GM23338 (cell line): ENCODE data around the gene MEGF6. TPM values are rescaled to one million over a fixed set of nuclear protein-coding genes. Genes with fewer than 3 reads are reported as not detected.
A peak's percentile ranks its signal among the peaks of the same experiment; 100 is the strongest.

Experiments
- CREB1 ChIP-seq: fragments of 250-450 bp; sonication (Bioruptor Pico); IDR thresholded peaks from 2 replicates; pipeline ENCODE4 v1.5.0; 2020; ENCODE audit warnings: low read depth, mild to moderate bottlenecking, moderate library complexity
- EZH2 ChIP-seq: fragments of 200-600 bp; sonication (generic); IDR thresholded peaks from one replicate; pipeline ENCODE4 v1.8.0; 2017; ENCODE audit warnings: antibody characterized with exemption, mild to moderate bottlenecking, low read depth; ENCODE audit not compliant: unreplicated experiment
- EZH2phosphoT487 ChIP-seq: fragments of 200-600 bp; sonication (generic); IDR thresholded peaks from one replicate; pipeline ENCODE4 v1.8.1; 2018; ENCODE audit warnings: antibody characterized with exemption; ENCODE audit not compliant: unreplicated experiment
- JUNB ChIP-seq: IDR thresholded peaks from one replicate; pipeline ENCODE4 v1.6.1; 2016; ENCODE audit warnings: antibody characterized with exemption; ENCODE audit not compliant: unreplicated experiment
- NANOG ChIP-seq: IDR thresholded peaks from 2 replicates; pipeline ENCODE4 v1.6.1; 2016; ENCODE audit warnings: antibody characterized with exemption, borderline replicate concordance
- STAT1 ChIP-seq: IDR thresholded peaks from one replicate; pipeline ENCODE4 v1.6.1; 2016; ENCODE audit warnings: antibody characterized with exemption; ENCODE audit not compliant: unreplicated experiment
- ZNF331 ChIP-seq: fragments of 250-450 bp; sonication (Bioruptor Pico); IDR thresholded peaks from 2 replicates; pipeline ENCODE4 v1.5.0; 2020; ENCODE audit warnings: low read depth, mild to moderate bottlenecking, moderate library complexity
- polyA plus RNA-seq: library from polyadenylated mRNA; unstranded; fragments of >200 nt; fragmentation: Nextera tagmentation; extraction: Ambion mirVana; gene quantifications from 2 replicates; pipeline ENCODE4 v1.2.1, GENCODE V29; 2016
- total RNA-seq: library from RNA; depleted of rRNA; stranded (reverse); fragments of >200 nt; shearing (Covaris generic); gene quantifications from 2 replicates; pipeline ENCODE4 v1.2.3, GENCODE V29; 2014
- TF ChIP-seq, protein P1 (sequence below): fragments of 250-450 bp; sonication (Bioruptor Pico); IDR thresholded peaks from 2 replicates; pipeline ENCODE4 v1.5.0; 2020; ENCODE audit warnings: mild to moderate bottlenecking, moderate library complexity
- TF ChIP-seq, protein P2 (sequence below), 2 experiments: fragments of 200-600 bp in 1 of 2; sonication (generic) in 1 of 2; conservative IDR thresholded peaks; 2 replicates each; pipeline versions ENCODE4 v1.5.1 to v1.6.1; 2016 to 2017; ENCODE audit warnings: antibody characterized with exemption in 2 of 2, low read depth in 2 of 2, mild to moderate bottlenecking in 2 of 2, moderate library complexity in 1 of 2
- TF ChIP-seq, protein P3 (sequence below): IDR thresholded peaks from 2 replicates; pipeline ENCODE4 v1.6.1; 2016; ENCODE audit warnings: antibody characterized with exemption

Gene MEGF6
- total and polyA plus RNA-seq, 2 experiments from 2014 or later, result 4.0 to 21.4 TPM

DNA sequence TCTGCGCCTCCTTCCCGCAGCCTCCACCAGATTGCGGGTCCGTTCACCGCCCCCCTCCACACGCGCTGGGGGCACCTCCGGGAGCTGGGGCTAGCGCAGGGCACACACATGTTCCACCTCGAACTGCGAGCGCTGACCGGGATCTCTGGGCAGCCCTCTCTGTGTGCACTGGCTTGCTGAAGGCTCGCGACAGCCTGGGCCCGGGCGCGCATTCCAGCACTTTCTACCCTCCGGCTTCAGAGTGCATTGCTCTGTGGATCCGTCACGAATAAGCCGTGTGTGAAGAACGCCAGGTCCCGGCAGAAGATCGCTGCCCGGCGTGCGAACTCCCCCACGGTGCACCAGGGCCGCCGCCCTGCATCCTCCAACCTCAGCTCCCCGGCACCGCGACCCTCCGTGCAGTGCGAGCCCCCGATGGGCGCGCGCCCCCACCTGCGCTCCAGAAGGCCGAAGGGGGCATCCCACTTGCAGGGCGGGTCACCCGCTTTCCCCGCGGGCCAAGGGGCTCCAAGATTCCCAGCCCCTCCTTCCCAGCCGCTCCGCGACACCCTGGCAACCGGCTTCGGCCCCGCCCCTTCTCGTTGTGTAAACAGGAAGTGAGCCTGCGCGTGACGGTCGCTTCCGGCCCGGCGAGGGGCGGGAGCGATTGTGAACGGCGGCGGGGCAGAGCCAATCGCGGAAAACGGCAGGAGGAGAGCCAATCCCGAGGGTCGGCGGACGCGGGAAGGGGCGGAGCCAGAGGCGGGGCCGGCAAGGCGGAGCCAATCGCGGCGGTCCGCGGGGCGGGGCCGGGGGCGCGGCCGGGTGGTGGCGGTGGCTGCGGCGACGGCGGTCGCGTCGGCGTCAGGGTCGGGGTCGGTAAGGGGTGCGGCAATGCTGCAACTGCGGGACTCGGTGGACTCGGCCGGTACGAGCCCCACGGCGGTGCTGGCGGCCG is 13.2 kb upstream of the MEGF6 start, which contains the start of gene TPRG1L (continued):
- TF ChIP-seq, protein P1, sequence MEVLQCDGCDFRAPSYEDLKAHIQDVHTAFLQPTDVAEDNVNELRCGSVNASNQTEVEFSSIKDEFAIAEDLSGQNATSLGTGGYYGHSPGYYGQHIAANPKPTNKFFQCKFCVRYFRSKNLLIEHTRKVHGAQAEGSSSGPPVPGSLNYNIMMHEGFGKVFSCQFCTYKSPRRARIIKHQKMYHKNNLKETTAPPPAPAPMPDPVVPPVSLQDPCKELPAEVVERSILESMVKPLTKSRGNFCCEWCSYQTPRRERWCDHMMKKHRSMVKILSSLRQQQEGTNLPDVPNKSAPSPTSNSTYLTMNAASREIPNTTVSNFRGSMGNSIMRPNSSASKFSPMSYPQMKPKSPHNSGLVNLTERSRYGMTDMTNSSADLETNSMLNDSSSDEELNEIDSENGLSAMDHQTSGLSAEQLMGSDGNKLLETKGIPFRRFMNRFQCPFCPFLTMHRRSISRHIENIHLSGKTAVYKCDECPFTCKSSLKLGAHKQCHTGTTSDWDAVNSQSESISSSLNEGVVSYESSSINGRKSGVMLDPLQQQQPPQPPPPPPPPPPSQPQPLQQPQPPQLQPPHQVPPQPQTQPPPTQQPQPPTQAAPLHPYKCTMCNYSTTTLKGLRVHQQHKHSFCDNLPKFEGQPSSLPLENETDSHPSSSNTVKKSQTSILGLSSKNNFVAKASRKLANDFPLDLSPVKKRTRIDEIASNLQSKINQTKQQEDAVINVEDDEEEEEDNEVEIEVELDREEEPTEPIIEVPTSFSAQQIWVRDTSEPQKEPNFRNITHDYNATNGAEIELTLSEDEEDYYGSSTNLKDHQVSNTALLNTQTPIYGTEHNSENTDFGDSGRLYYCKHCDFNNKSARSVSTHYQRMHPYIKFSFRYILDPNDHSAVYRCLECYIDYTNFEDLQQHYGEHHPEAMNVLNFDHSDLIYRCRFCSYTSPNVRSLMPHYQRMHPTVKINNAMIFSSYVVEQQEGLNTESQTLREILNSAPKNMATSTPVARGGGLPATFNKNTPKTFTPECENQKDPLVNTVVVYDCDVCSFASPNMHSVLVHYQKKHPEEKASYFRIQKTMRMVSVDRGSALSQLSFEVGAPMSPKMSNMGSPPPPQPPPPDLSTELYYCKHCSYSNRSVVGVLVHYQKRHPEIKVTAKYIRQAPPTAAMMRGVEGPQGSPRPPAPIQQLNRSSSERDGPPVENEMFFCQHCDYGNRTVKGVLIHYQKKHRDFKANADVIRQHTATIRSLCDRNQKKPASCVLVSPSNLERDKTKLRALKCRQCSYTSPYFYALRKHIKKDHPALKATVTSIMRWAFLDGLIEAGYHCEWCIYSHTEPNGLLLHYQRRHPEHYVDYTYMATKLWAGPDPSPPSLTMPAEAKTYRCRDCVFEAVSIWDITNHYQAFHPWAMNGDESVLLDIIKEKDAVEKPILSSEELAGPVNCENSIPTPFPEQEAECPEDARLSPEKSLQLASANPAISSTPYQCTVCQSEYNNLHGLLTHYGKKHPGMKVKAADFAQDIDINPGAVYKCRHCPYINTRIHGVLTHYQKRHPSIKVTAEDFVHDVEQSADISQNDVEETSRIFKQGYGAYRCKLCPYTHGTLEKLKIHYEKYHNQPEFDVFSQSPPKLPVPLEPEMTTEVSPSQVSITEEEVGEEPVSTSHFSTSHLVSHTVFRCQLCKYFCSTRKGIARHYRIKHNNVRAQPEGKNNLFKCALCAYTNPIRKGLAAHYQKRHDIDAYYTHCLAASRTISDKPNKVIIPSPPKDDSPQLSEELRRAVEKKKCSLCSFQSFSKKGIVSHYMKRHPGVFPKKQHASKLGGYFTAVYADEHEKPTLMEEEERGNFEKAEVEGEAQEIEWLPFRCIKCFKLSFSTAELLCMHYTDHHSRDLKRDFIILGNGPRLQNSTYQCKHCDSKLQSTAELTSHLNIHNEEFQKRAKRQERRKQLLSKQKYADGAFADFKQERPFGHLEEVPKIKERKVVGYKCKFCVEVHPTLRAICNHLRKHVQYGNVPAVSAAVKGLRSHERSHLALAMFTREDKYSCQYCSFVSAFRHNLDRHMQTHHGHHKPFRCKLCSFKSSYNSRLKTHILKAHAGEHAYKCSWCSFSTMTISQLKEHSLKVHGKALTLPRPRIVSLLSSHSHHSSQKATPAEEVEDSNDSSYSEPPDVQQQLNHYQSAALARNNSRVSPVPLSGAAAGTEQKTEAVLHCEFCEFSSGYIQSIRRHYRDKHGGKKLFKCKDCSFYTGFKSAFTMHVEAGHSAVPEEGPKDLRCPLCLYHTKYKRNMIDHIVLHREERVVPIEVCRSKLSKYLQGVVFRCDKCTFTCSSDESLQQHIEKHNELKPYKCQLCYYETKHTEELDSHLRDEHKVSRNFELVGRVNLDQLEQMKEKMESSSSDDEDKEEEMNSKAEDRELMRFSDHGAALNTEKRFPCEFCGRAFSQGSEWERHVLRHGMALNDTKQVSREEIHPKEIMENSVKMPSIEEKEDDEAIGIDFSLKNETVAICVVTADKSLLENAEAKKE, result no peak
- TF ChIP-seq EZH2, result no peak
- no peak for TF ChIP-seq NANOG
- TF ChIP-seq ZNF331, result no peak
- TF ChIP-seq, protein P2, sequence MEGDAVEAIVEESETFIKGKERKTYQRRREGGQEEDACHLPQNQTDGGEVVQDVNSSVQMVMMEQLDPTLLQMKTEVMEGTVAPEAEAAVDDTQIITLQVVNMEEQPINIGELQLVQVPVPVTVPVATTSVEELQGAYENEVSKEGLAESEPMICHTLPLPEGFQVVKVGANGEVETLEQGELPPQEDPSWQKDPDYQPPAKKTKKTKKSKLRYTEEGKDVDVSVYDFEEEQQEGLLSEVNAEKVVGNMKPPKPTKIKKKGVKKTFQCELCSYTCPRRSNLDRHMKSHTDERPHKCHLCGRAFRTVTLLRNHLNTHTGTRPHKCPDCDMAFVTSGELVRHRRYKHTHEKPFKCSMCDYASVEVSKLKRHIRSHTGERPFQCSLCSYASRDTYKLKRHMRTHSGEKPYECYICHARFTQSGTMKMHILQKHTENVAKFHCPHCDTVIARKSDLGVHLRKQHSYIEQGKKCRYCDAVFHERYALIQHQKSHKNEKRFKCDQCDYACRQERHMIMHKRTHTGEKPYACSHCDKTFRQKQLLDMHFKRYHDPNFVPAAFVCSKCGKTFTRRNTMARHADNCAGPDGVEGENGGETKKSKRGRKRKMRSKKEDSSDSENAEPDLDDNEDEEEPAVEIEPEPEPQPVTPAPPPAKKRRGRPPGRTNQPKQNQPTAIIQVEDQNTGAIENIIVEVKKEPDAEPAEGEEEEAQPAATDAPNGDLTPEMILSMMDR (conservative IDR thresholded peaks at IDR 0.05; ENCODE audit: low read depth in 2 of 2), result no peak
- TF ChIP-seq, protein P3, sequence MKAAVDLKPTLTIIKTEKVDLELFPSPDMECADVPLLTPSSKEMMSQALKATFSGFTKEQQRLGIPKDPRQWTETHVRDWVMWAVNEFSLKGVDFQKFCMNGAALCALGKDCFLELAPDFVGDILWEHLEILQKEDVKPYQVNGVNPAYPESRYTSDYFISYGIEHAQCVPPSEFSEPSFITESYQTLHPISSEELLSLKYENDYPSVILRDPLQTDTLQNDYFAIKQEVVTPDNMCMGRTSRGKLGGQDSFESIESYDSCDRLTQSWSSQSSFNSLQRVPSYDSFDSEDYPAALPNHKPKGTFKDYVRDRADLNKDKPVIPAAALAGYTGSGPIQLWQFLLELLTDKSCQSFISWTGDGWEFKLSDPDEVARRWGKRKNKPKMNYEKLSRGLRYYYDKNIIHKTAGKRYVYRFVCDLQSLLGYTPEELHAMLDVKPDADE, result peak; percentile 42; the same call in 1 of the 2 replicates
- peak; percentile 80 for TF ChIP-seq CREB1 (CRISPR knock-in tag)
- TF ChIP-seq JUNB, result no peak
- no peak for TF ChIP-seq EZH2phosphoT487
- TF ChIP-seq STAT1, result no peak
